KMS-11 (cell line): Measurements from ENCODE around the gene SPTBN5.

Experiments used
- H2AFZ ChIP-seq: fragments of 200-600 bp; sonication (generic); 2 replicates; pipeline ENCODE4 v1.6.1; 2016; ENCODE audit warnings: antibody characterized with exemption, mixed run types, low read depth
- H3K27ac ChIP-seq: fragments of 200-600 bp; sonication (generic); 2 replicates; pipeline ENCODE4 v1.6.1; 2016; ENCODE audit warnings: mild to moderate bottlenecking, mixed run types
- H3K27me3 ChIP-seq: fragments of 200-600 bp; sonication (generic); 2 replicates; pipeline ENCODE4 v1.6.1; 2017; ENCODE audit warnings: mild to moderate bottlenecking, low read depth, mixed run types, moderate library complexity; ENCODE audit not compliant: insufficient read depth
- H3K36me3 ChIP-seq: fragments of 200-600 bp; sonication (generic); 2 replicates; pipeline ENCODE4 v1.6.1; 2017; ENCODE audit warnings: mild to moderate bottlenecking, mixed run types; ENCODE audit not compliant: insufficient read depth
- H3K4me1 ChIP-seq: fragments of 200-600 bp; sonication (generic); 2 replicates; pipeline ENCODE4 v1.6.1; 2016; ENCODE audit warnings: mild to moderate bottlenecking, low read depth, mixed run types; ENCODE audit not compliant: poor library complexity, severe bottlenecking
- H3K4me2 ChIP-seq: fragments of 200-600 bp; sonication (generic); 2 replicates; pipeline ENCODE4 v1.7.0; 2016; ENCODE audit warnings: mild to moderate bottlenecking, mixed run types
- H3K4me3 ChIP-seq: fragments of 200-600 bp; sonication (generic); IDR thresholded peaks from 2 replicates; pipeline ENCODE4 v1.6.1; 2017; ENCODE audit warnings: low read depth, low read length, mixed read lengths; ENCODE audit not compliant: insufficient read depth
- H3K79me2 ChIP-seq: fragments of 200-600 bp; sonication (generic); 2 replicates; pipeline ENCODE4 v1.6.1; 2016; ENCODE audit warnings: low read depth, mixed run types; ENCODE audit not compliant: insufficient read depth
- H3K9ac ChIP-seq: fragments of 200-600 bp; sonication (generic); 2 replicates; pipeline ENCODE4 v1.6.1; 2016; ENCODE audit warnings: mild to moderate bottlenecking, mixed run types
- H4K20me1 ChIP-seq: fragments of 200-600 bp; sonication (generic); 2 replicates; pipeline ENCODE4 v1.6.1; 2016; ENCODE audit warnings: mild to moderate bottlenecking, mixed run types; ENCODE audit not compliant: insufficient read depth
- CTCF ChIP-seq: fragments of 200-600 bp; sonication (generic); conservative IDR thresholded peaks from 2 replicates; pipeline ENCODE4 v1.6.1; 2017; ENCODE audit warnings: low read depth, mild to moderate bottlenecking, antibody characterized with exemption, low read length, moderate library complexity, mixed read lengths

SPTBN5 gene

GRCh38 chr15:41819455-41820050 lies 74.3 kb downstream of the SPTBN5 start:
- no peaks in the 10 kb centered on the region for H3K27me3 ChIP-seq
- no peaks in the 10 kb centered on the region for H3K4me1 ChIP-seq
- no peak overlapping the region for H3K4me2 ChIP-seq
- no peak overlapping the region for H3K27ac ChIP-seq
- no peaks in the 10 kb centered on the region for H3K36me3 ChIP-seq
- no peak overlapping the region for H3K9ac ChIP-seq
- H3K4me3 ChIP-seq, result no peak overlapping the region
- H2AFZ ChIP-seq, result no peak overlapping the region
- H3K79me2 ChIP-seq, result no peaks in the 10 kb centered on the region
- TF ChIP-seq CTCF, result no peak
- H4K20me1 ChIP-seq, result no peaks in the 10 kb centered on the region

DNA sequence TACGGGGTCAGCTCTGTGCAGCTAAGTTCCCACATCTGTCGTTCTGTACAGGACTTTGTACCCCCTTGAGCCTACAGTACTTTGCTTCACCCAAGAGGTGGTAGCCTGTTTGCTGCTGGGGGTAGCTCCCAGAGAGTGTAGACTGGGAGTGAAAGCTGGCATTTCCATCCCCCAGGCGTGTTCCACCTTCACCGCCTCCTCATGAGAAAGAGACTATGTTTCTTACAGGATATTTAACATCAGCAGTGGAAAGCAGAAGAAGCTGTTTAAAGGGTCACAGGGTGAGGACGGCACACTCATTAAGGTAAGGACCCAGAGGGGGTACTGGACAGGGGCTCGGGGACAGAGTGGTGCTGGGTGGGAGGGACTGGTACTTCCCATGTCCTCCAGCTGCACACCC lies 76.1 kb downstream of the SPTBN5 start:
- H3K79me2 ChIP-seq, result no peaks in the 10 kb centered on the region
- H3K4me1 ChIP-seq, result no peaks in the 10 kb centered on the region
- H3K27ac ChIP-seq, result no peak overlapping the region
- no peaks in the 10 kb centered on the region for H3K36me3 ChIP-seq
- no peaks in the 10 kb centered on the region for H3K27me3 ChIP-seq
- no peak overlapping the region for H3K9ac ChIP-seq
- H2AFZ ChIP-seq, result no peak overlapping the region
- TF ChIP-seq CTCF, result no peak
- no peaks in the 10 kb centered on the region for H4K20me1 ChIP-seq
- H3K4me2 ChIP-seq, result no peak overlapping the region
- H3K4me3 ChIP-seq, result no peak overlapping the region

- no peaks in the 10 kb centered on the region for H3K36me3 ChIP-seq
Measured at GRCh38 chr15:41817327-41817726, 76.5 kb downstream of the SPTBN5 start.

DNA sequence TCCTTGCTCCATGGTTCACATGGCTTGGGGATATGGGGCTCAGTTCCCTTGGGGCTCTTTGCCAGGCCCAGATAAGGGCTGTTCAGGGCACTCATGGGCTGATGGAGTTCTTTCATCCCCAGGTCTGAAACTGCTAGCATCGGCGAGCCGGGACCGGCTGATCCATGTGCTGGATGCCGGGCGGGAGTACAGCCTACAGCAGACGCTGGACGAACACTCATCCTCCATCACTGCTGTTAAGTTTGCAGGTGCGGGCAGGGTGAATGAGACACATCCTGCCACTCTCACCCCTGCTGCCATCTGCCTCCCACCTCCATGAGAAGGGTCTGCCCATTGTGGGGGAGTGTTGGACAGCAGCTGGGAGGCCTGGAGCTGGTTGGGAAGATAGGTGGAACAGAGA lies 77.1 kb downstream of the SPTBN5 start:
- H3K4me2 ChIP-seq, result no peak overlapping the region
- H3K36me3 ChIP-seq, result no peaks in the 10 kb centered on the region
- no peaks in the 10 kb centered on the region for H4K20me1 ChIP-seq
- no peak for TF ChIP-seq CTCF
- no peak overlapping the region for H3K9ac ChIP-seq
- H2AFZ ChIP-seq, result no peak overlapping the region
- H3K4me3 ChIP-seq, result no peak overlapping the region
- H3K27ac ChIP-seq, result no peak overlapping the region
- H3K79me2 ChIP-seq, result no peaks in the 10 kb centered on the region
- H3K27me3 ChIP-seq, result no peaks in the 10 kb centered on the region
- H3K4me1 ChIP-seq, result no peaks in the 10 kb centered on the region

More at GRCh38 chr15:41817327-41817726, 76.5 kb downstream of the SPTBN5 start:
- H4K20me1 ChIP-seq, result no peaks in the 10 kb centered on the region
- H2AFZ ChIP-seq, result no peak overlapping the region
- H3K79me2 ChIP-seq, result no peaks in the 10 kb centered on the region
- no peaks in the 10 kb centered on the region for H3K27me3 ChIP-seq
- H3K9ac ChIP-seq, result no peak overlapping the region
- no peak overlapping the region for H3K4me2 ChIP-seq
- TF ChIP-seq CTCF, result no peak
- no peaks in the 10 kb centered on the region for H3K4me1 ChIP-seq
- no peak overlapping the region for H3K27ac ChIP-seq
- H3K4me3 ChIP-seq, result no peak overlapping the region
